Iris pigment epithelial cell (primary cell): Measurements from ENCODE around the gene BIRC2.
"Not testable (repeated sequence)": the region's sequence is repeated elsewhere in the genome, so short reads cannot be mapped to it uniquely, and the experiment has no call there.

Experiments used
- DNase-seq: peaks from one replicate; pipeline ENCODE4 v3.0.0-alpha.2; 2011; ENCODE audit warnings: low read depth

BIRC2 gene

GRCh38 chr11:102323542-102324251 lies 23.3 kb upstream of the BIRC2 start:
- DNase-seq: peak; percentile 85

GRCh38 chr11:102325088-102325487 lies 21.9 kb upstream of the BIRC2 start:
- no peak for DNase-seq

DNA sequence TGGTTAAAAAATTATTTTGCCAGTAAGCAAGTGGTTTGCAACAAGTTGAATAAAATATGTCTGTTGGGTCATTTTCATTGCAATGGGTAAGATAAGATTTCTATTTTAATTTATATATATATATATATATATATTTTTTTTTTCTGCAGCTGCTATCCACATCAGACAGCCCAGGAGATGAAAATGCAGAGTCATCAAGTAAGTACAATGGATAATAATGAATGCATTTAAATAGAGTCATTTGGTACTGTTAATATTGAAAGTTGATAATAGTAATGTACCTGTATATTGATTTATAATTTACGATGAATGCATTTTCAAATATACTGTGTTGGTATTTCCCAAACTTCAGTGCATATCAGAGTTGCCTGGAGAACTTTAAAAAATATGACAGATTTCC lies 18.3 kb upstream of the BIRC2 start:
- no peak for DNase-seq

GRCh38 chr11:102330231-102330630 lies 16.8 kb upstream of the BIRC2 start:
- DNase-seq: no peak

DNA sequence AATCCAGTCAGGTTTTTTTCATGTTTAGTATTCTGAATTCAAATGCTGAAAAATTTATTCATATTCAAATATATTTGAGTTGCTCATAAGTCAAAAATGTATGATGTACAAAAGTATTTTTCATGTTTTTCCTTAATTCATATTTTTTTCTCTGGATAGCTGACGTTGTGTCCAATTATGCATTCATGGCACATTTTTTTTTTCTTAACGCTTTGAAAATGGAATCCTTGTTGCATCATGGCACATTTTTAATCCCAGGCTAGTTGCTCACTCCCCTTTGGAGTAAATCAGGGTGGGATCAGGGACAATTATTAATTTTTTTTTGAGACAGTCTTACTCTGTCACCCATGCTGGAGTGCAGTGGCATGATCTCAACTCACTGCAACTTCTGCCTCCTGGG lies 15.7 kb upstream of the BIRC2 start:
- DNase-seq: no peak

DNA sequence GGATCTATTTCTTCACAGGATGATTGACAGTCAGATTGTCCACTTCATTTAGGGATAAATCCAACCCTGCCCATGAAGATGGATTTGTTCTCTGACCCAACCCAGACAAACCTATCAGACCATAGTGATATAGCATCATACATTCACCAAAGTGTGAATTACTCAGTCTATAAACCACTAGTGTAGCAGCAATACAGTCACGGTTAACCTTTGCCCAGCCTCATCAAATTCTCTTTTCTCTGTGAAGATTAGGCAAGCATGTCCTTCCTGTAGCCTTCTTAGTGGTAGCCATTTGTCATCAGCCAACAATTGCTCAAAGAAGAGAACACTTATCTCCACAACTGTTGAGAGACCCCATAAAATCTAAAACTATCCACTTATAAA lies 14.4 kb upstream of the BIRC2 start:
- no peak for DNase-seq

GRCh38 chr11:102338479-102339010 lies 8.5 kb upstream of the BIRC2 start:
- no peak for DNase-seq

DNA sequence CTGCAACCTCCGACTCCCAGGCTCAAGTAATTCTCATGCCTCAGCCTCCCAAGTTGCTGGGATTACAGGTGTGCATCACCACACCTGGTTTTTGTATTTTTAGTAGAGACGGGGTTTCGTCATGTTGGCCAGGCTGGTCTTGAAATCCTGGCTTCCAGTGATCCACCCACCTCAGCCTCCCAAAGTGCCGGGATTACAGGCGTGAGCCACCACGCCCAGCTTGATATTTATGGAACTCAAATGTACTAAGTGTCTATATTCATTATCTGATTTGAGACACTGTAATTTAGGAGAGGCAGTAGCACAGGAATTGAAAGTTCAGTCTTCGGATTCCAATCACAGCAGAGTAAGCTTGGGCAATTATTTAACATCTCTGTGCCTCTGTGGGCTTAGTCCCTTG lies 5.7 kb upstream of the BIRC2 start:
- not testable (repeated sequence) for DNase-seq

DNA sequence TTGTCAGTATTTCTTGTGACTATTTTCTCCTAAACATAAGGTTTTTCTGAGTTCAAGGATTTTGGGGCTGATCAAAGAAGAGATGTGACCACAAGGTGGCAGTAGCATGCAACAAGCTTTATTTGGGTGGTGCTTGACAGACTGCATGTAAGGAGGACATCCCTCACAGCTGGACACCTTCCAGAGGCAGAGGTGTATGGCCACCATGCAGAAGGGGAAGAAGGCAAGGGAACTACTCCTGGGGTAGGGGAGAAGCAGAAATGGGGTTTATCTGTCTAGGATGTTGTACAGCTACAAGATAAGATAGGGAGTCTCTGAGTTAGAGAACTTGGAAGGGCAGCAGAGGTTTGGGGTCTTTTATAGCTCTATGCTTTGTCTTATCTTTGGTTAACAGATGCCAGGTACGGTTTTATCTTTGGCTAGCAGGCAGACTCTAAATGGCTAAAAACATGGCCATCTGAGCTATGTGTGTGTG lies 5.1 kb upstream of the BIRC2 start:
- peak; percentile 84 for DNase-seq

GRCh38 chr11:102343809-102344208 lies 3.2 kb upstream of the BIRC2 start:
- peak; percentile 22 for DNase-seq

GRCh38 chr11:102345904-102346303 lies 1.1 kb upstream of the BIRC2 start:
- DNase-seq: peak; percentile 49

GRCh38 chr11:102346456-102346747 lies 612 bp upstream of the BIRC2 start:
- peak; percentile 62 for DNase-seq

- peak; percentile 46 for DNase-seq
Observed at GRCh38 chr11:102347462-102348370, 702 bp downstream of the BIRC2 start.

- DNase-seq: no peak
Observed at GRCh38 chr11:102357116-102357515, 10.1 kb downstream of the BIRC2 start.

- DNase-seq: no peak
Observed at GRCh38 chr11:102359372-102359771, 12.4 kb downstream of the BIRC2 start.

DNA sequence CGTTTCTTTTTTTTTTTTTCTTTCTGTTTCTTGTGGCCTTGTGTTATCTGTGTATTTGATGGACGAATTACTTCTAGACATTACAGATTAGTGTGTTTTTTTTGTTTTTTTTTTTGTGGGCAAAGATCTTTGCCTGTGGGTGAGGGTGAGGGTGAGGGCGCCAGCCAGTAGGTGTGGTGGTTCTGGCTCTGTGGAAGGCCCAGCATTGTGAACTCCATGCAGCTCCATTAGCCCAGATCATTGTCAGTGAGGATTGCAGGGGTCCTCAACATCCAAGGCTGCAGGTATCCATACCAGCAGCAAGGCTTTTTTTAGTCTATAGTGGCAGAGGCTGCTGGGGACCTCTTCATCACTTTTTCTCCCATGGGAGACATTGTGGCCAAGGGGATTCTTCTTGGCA lies 13.7 kb downstream of the BIRC2 start:
- no peak for DNase-seq

DNA sequence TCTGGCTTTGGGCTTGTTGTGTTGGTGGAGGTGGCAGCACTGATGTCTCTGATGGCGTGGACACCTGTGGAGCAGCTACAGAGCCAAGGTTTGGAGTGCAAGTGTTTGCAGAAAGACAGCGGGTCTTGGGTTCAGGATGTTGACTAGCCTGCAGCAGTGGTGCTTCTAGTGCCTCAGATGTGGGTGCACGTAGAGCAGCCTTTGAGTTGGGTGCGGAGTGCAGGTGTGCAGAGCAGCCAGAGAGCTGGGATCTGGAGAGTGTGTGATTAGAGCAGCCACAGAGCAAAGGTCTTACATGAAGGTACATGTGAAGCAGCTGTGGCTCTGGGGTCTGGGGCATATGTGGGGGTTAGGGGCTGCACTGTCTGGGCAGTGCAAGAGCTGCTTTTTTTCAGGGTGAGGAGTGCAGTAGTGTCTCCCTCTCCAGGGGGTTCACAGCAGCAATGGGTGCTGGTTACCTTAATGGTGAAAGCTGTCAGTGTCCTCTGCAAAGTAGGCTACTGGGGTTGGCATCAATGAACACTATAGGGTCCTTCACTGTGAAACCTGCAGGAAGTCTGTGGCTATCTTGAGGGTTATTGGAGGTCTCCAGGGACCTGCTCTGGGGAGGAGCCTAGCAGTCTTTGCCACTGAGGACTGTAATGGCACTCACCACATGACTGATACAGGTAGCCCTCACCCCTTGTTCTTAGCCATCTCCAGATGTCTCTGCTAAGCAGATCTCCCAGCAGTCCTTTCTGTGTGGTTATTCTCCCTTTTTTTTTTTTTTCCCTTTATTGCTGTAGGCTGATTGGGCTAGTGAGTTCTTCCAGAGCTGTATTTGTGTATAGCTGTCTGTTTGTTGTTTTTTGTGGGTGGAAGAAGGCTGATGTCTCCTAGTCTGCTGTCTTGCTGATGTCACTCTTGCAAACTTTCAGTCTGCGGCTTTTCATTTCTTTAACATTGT lies 14.3 kb downstream of the BIRC2 start:
- DNase-seq: peak; percentile 7

- no peak for DNase-seq
Observed at GRCh38 chr11:102364991-102365390, 18.0 kb downstream of the BIRC2 start.

GRCh38 chr11:102367364-102367763 lies 20.4 kb downstream of the BIRC2 start:
- DNase-seq: peak; percentile 10

DNA sequence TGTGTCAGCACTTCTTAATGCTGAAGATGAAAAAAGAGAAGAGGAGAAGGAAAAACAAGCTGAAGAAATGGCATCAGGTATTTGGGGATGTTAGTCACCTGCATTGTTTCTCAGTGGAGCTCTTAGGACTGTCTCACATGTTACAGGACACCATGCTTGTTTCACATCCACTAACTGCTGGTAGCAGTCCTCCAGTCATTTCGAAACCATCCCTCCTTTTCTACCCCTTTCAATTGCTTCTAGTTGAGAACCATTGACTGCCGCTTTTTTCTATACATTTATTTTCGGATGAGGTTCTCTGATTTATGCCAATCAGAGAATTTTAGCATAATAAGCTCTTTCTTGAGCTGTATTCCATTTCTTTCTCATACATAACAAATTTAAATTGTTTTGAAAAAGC lies 21.5 kb downstream of the BIRC2 start:
- DNase-seq: no peak

DNA sequence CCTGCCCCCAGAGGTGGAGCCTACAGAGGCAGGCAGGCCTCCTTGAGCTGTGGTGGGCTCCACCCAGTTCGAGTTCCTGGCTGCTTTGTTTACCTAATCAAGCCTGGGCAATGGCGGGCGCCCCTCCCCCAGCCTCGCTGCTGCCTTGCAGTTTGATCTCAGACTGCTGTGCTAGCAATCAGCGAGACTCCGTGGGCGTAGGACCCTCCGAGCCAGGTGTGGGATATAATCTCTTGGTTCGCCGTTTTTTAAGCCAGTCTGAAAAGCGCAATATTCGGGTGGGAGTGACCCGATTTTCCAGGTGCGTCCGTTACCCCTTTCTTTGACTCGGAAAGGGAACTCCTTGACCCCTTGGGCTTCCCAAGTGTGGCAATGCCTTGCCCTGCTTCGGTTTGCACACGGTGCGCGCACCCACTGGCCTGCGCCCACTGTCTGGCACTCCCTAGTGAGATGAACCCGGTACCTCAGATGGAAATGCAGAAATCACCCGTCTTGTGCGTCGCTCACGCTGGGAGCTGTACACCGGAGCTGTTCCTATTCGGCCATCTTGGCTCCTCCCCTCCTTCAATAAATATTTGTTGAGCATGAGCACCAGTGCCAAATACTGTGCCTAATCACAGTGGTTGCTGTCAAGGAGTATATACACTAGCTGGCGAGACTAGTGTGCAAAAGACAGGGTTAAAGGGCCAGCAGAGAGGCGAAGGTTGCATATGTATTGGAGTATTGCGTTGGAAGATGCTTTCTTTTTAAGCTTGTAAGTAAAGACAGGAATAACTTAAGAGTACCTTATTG lies 27.8 kb downstream of the BIRC2 start:
- DNase-seq: not testable (repeated sequence)
